Thyroid gland (tissue), 4 donors: Measurements from ENCODE around the gene PRKCZ. TPM values are rescaled to one million over a fixed set of nuclear protein-coding genes. Genes with fewer than 3 reads are reported as not detected.
"Not testable (repeated sequence)": the region's sequence is repeated elsewhere in the genome, so short reads cannot be mapped to it uniquely, and the experiment has no call there.

Experiments used
- DNase-seq, 2 donors: peaks; one replicate each; pipeline ENCODE4 v3.0.0-alpha.2; 2019
- H3K27ac ChIP-seq, 3 donors: fragments of 200-600 bp; sonication (generic); 1 replicate in 2 of 3; 2 replicates in 1 of 3; pipeline ENCODE4 v1.5.1; 2016 to 2019; ENCODE audit warnings: mild to moderate bottlenecking in 1 of 3, moderate library complexity in 1 of 3
- H3K27me3 ChIP-seq: fragments of 200-600 bp; sonication (generic); one replicate; pipeline ENCODE4 v1.5.1; 2019
- H3K36me3 ChIP-seq, 2 donors: fragments of 200-600 bp; sonication (generic); one replicate each; pipeline ENCODE4 v1.5.1; 2016 to 2019
- H3K4me1 ChIP-seq, 2 donors: fragments of 200-600 bp; sonication (generic); one replicate each; pipeline ENCODE4 v1.5.1; 2017 to 2019
- H3K4me3 ChIP-seq, 3 donors: fragments of 200-600 bp; sonication (generic); replicated peaks in 1 of 3; 1 replicate in 2 of 3; 2 replicates in 1 of 3; pipeline ENCODE4 v1.5.1; 2016; ENCODE audit warnings: mild to moderate bottlenecking in 1 of 3
- H3K9me3 ChIP-seq: fragments of 200-600 bp; sonication (generic); one replicate; pipeline ENCODE4 v1.5.1; 2017
- POLR2A ChIP-seq, 2 donors: fragments of 450-650 bp; IDR thresholded peaks; one replicate each; pipeline ENCODE4 v1.6.1; 2017; ENCODE audit warnings: antibody characterized with exemption in 2 of 2, mild to moderate bottlenecking in 2 of 2, moderate library complexity in 1 of 2
- WGBS, 2 donors: methylation state at CpG; one replicate each; pipeline ENCODE4 v1.1.5; 2017; 5-methylcytosine and 5-hydroxymethylcytosine counted together
- intact Hi-C: fragments of 100-400 bp; cut with DNase I; formaldehyde crosslinking; loops from one replicate; pipeline ENCODE4 v1.15.1; 2023
- total RNA-seq, 4 donors: library from RNA; depleted of rRNA; stranded (reverse); fragments of >200 nt; gene quantifications; one replicate each; pipeline ENCODE4 v1.2.3, GENCODE V29; 2016
- TF ChIP-seq, protein P1 (sequence below), 6 experiments: fragments of 200-600 bp in 3 of 6; fragments of 450-650 bp in 3 of 6; sonication (generic) in 3 of 6; IDR thresholded peaks; one replicate each; pipeline ENCODE4 v1.5.1; 2016 to 2019; ENCODE audit warnings: antibody characterized with exemption in 6 of 6, mild to moderate bottlenecking in 2 of 6, inconsistent platforms in 1 of 6, moderate library complexity in 1 of 6

The PRKCZ gene
- total RNA-seq, 4 donors from 2014 or later: 33.6 to 53.0 (median 44.3) TPM

DNA sequence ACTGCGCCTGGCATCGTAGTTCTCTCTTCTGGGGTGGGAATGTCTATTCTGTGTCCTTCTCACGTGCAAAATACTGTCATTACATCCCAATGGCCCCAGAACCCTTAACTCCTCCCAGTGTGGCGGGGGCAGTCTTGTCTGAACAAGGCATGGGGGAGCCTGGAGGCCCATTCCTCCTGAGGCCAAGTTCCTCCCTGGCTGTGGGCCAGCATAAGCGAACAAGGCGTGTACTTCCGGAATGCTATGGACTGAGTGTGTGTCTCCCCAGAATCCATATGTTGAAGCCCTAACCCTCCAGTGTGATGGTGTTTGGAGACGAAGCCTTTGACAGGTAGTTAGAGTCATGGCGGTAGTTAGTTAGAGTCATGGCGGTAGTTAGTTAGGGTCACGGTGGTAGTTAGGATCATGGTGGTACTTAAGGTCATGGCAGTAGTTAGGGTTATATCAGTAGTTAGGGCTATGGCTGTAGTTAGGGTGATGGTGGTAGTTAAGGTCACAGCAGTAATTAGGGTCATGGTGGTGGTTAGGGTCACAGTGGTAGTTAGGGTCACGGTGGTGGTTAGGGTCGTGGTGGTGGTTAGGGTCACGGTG, 71.0 kb downstream of the PRKCZ start:
- WGBS, 2 donors: 92 to 95% methylated on average over 14 of the region's 14 CpGs
- DNase-seq: no peak

DNA sequence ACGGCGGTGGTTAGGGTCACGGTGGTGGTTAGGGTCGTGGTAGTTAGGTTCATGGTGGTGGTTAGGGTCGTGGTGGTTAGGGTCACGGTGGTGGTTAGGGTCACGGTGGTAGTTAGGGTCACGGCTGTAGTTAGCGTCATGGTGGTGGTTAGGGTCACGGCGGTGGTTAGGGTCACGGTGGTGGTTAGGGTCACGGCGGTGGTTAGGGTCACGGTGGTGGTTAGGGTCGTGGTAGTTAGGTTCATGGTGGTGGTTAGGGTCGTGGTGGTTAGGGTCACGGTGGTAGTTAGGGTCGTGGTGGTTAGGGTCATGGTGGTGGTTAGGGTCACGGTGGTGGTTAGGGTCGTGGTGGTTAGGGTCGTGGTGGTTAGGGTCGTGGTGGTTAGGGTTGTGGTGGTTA, 71.6 kb downstream of the PRKCZ start:
- intact Hi-C loops, H3K36me3 ChIP-seq, H3K27ac ChIP-seq, H3K4me3 ChIP-seq, H3K9me3 ChIP-seq, H3K27me3 ChIP-seq, DNase-seq, H3K4me1 ChIP-seq: not testable (repeated sequence)
- 84 to 91% methylated on average over 17 to 23 of the region's 23 CpGs for WGBS, 2 donors

More for the DNA sequence above, 71.0 kb downstream of the PRKCZ start:
- Histone ChIP-seq H3K4me3 (no peak overlapping the region), H3K36me3 (no peaks in the 10 kb centered on the region), H3K9me3 (no peaks in the 10 kb centered on the region), H3K27ac (no peak overlapping the region), H3K27me3 (no peaks in the 10 kb centered on the region), H3K4me1 (no peaks in the 10 kb centered on the region)
- TF ChIP-seq, protein P1, sequence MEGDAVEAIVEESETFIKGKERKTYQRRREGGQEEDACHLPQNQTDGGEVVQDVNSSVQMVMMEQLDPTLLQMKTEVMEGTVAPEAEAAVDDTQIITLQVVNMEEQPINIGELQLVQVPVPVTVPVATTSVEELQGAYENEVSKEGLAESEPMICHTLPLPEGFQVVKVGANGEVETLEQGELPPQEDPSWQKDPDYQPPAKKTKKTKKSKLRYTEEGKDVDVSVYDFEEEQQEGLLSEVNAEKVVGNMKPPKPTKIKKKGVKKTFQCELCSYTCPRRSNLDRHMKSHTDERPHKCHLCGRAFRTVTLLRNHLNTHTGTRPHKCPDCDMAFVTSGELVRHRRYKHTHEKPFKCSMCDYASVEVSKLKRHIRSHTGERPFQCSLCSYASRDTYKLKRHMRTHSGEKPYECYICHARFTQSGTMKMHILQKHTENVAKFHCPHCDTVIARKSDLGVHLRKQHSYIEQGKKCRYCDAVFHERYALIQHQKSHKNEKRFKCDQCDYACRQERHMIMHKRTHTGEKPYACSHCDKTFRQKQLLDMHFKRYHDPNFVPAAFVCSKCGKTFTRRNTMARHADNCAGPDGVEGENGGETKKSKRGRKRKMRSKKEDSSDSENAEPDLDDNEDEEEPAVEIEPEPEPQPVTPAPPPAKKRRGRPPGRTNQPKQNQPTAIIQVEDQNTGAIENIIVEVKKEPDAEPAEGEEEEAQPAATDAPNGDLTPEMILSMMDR (IDR thresholded peaks at IDR 0.05): no peak
- TF ChIP-seq POLR2A (IDR thresholded peaks at IDR 0.05): no peak
- intact Hi-C loops: no loop called here

DNA sequence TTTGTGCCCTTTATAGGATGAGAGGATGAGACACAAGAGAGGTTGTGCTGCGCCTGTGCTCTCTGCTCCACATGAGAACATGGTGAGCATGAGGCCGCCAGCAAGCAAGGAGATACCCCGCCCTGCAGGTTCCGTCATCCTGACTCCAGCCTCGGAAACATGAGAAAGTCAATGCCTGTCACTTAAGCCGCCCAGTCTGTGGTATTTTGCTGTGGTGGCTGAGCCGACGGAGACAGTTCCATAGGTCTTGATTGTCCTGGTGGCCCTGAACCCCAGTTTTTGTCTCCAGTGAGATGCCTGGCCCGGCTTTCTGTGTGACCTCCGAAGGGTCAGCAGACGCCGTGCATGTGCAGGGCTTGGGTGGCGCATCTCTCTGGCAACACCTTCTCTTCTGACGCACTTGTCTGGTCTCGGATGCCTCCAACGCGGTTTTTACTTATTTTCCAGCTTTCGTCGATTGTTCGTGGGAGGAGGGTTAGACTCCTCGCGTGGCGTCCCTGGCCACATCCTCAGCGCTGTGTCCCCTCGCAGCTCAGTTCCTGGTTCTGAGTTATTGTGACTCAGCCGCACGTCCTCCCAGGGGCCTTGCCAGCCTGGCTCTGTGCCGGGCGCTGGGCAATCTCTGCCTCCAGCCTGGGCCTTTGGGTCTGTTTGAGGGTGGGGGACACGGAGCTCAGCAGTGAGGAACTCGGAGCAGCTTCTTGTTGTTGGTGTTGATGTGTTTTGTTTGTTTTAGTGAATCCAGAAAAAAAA, 74.4 kb downstream of the PRKCZ start:
- no peak for DNase-seq
- Histone ChIP-seq H3K4me3 (no peak overlapping the region), H3K27ac (no peak overlapping the region), H3K27me3 (no peaks in the 10 kb centered on the region), H3K4me1 (peaks cover 22 to 26% of the 10 kb centered on the region in 2 donors), H3K9me3 (no peaks in the 10 kb centered on the region), H3K36me3 (no peaks in the 10 kb centered on the region)
- no peak for TF ChIP-seq POLR2A (IDR thresholded peaks at IDR 0.05)
- TF ChIP-seq, protein P1 (IDR thresholded peaks at IDR 0.05): no peak
- WGBS, 2 donors: 78 to 88% methylated on average over 23 to 31 of the region's 31 CpGs
- intact Hi-C loops: no loop called here

DNA sequence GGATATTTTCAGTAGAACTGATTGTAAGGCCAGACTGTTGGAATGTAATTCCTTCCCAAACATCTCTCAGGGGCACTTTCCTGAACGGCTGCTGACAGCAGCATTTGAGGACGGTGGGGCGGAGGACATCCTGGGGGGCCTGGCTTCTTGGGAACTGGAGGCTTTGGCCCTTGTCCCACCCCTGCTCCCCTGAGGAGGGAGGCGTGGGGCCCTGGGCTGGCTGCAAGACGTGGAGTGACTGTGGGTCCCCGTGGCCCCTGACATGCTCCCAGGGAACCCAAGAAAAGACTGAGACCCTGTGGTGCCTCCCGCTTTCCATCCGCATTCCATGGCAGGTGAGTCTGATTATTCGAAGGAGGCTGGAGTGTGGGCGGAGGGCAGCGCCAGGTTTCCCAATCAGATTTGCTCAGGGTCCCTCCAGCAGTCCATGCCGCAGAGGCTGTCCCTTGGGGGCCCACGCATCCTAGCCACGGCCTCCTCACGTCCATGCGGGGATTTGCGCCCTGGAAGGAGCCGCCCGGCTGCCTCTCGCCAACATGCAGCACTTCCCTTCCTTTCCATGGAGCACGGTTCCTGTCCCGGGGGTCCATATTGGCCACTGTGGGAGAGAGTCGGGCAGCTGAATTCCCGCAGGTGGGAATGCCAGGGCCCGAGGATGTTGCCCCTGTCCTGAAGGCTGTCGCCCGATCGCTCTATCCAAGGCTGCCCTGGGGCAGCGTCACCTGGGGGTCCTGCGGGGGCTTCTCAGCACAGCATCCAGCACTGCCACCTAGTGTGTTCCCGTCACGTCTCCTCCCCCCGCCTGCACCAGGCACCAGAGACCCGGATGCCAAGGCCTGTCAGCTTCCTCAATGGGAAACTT, 75.4 kb downstream of the PRKCZ start:
- no peak for DNase-seq
- Histone ChIP-seq H3K27me3 (no peaks in the 10 kb centered on the region), H3K9me3 (no peaks in the 10 kb centered on the region), H3K4me3 (no peak overlapping the region), H3K36me3 (no peaks in the 10 kb centered on the region), H3K27ac (no peak overlapping the region), H3K4me1 (peaks cover 22 to 26% of the 10 kb centered on the region in 2 donors)
- intact Hi-C loops: no loop called here
- WGBS, 2 donors: 81 to 86% methylated on average over 20 to 32 of the region's 34 CpGs
- TF ChIP-seq, protein P1 (IDR thresholded peaks at IDR 0.05): no peak
- TF ChIP-seq POLR2A (IDR thresholded peaks at IDR 0.05): no peak

DNA sequence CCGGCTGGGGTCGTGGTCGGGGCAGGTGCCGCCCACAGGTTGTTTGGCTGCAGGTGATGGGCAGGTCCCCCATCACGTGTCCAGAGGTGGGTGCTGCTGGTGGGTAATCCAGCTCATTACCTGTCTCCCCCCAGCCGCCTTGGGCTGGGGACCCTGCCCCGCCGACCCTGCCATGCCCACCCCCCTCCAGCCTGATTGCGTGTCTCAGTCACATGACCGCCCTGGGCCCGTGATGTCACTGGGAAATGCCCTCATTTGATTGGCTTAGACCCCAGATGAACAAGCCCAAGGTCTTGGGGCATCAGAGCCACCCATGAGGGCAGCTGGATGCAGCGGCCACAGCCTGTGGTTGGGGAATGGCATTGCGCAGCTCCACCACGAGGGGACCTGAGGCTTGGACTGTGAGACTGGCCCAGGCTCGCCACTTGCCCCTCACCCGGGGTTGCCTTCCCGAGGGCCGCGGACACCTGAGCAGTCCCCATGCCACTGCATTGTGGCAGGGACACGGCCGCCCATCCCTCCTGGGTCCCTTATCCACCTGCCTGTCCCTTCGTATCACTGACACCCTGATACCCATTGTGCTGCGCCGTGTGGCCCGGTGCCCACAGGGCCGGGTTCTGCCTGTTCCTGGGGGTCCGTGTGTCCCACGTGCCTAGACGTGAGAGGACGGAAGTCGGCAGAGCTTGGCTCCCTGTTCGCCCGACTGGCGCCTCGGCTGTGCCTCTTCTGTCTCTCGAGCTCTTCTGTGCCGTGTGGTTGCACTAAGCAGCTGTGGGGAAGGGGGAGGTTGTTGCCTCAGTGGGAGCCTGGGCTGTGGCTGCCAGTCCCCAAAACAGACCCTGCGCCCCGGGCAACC, 76.3 kb downstream of the PRKCZ start:
- WGBS, 2 donors: 77 to 91% methylated on average over 22 to 38 of the region's 39 CpGs
- peak overlapping the region in 1 of 3 donors; percentile 74 for H3K27ac ChIP-seq
- DNase-seq: no peak
- no peaks in the 10 kb centered on the region for H3K27me3 ChIP-seq
- intact Hi-C loops: no loop called here
- H3K4me1 ChIP-seq: peaks cover 22 to 26% of the 10 kb centered on the region in 2 donors
- no peaks in the 10 kb centered on the region for H3K9me3 ChIP-seq
- TF ChIP-seq POLR2A (IDR thresholded peaks at IDR 0.05): no peak
- TF ChIP-seq, protein P1 (IDR thresholded peaks at IDR 0.05): no peak
- no peak overlapping the region for H3K4me3 ChIP-seq
- no peaks in the 10 kb centered on the region for H3K36me3 ChIP-seq
